Esophagus muscularis mucosa (tissue), 4 donors: ENCODE results near the gene IQGAP2.

ENCODE experiments used
- CTCF ChIP-seq, 3 experiments: fragments of 200-600 bp in 2 of 3; fragments of 450-650 bp in 1 of 3; sonication (generic) in 2 of 3; IDR thresholded peaks; one replicate each; pipeline ENCODE4 v1.5.1; 2017 to 2019; ENCODE audit warnings: antibody characterized with exemption in 3 of 3, mild to moderate bottlenecking in 2 of 3, moderate library complexity in 1 of 3
- EP300 ChIP-seq: sonication (generic); formaldehyde crosslinking; IDR thresholded peaks from one replicate; pipeline ENCODE4 v1.6.1; 2017; ENCODE audit warnings: antibody characterized with exemption
- POLR2A ChIP-seq: fragments of 450-650 bp; IDR thresholded peaks from one replicate; pipeline ENCODE4 v1.6.1; 2017; ENCODE audit warnings: antibody characterized with exemption, moderate library complexity, mild to moderate bottlenecking, low read depth
- POLR2AphosphoS5 ChIP-seq, 2 donors: sonication (generic); formaldehyde crosslinking; IDR thresholded peaks; one replicate each; pipeline ENCODE4 v1.6.1; 2017; ENCODE audit warnings: antibody characterized with exemption in 2 of 2

GRCh38 chr5:76690037-76690679, 287.1 kb downstream of the IQGAP2 start:
- TF ChIP-seq CTCF (IDR thresholded peaks at IDR 0.05) = no peak
- no peak for TF ChIP-seq POLR2A
- TF ChIP-seq POLR2AphosphoS5 (IDR thresholded peaks at IDR 0.05) = no peak
- no peak for TF ChIP-seq EP300
